Body of pancreas (tissue), 4 donors: ENCODE results near the gene SIL1. TPM values are rescaled to one million over a fixed set of nuclear protein-coding genes. Genes with fewer than 3 reads are reported as not detected.

ENCODE experiments used
- ATAC-seq: fragments of 150-250 bp; one replicate; pipeline ENCODE4 v1.9.1; 2016
- DNase-seq, 4 donors: peaks; one replicate each; pipeline ENCODE4 v3.0.0-alpha.2; 2019
- H3K27ac ChIP-seq, 4 donors: fragments of 200-600 bp; sonication (generic); 1 replicate in 3 of 4; 2 replicates in 1 of 4; pipeline versions ENCODE4 v1.5.1 to v1.6.1; 2016 to 2019; ENCODE audit warnings: mild to moderate bottlenecking in 1 of 4, mixed read lengths in 1 of 4, moderate library complexity in 1 of 4
- H3K27me3 ChIP-seq, 2 donors: fragments of 200-600 bp; sonication (generic); one replicate each; pipeline ENCODE4 v1.6.0; 2016; ENCODE audit warnings: mild to moderate bottlenecking in 1 of 2
- H3K36me3 ChIP-seq, 2 donors: fragments of 200-600 bp; sonication (generic); replicated peaks in 1 of 2; 2 replicates each; pipeline ENCODE4 v1.5.1; 2016; ENCODE audit warnings: low read depth in 2 of 2; ENCODE audit not compliant: insufficient read depth in 1 of 2
- H3K4me1 ChIP-seq: fragments of 200-600 bp; sonication (generic); one replicate; pipeline ENCODE4 v1.6.0; 2016
- H3K4me3 ChIP-seq, 2 donors: fragments of 200-600 bp; sonication (generic); 1 replicate in 1 of 2; 2 replicates in 1 of 2; pipeline ENCODE4 v1.5.1; 2016 to 2019
- H3K9me3 ChIP-seq, 3 donors: fragments of 200-600 bp; sonication (generic); 1 replicate in 2 of 3; 2 replicates in 1 of 3; pipeline ENCODE4 v1.5.1; 2016
- POLR2A ChIP-seq, 3 donors: fragments of 450-650 bp; IDR thresholded peaks; one replicate each; pipeline ENCODE4 v1.6.1; 2016; ENCODE audit warnings: antibody characterized with exemption in 3 of 3, mild to moderate bottlenecking in 2 of 3
- WGBS, 2 donors: methylation state at CpG; one replicate each; pipeline ENCODE4 v1.1.5; 2017; 5-methylcytosine and 5-hydroxymethylcytosine counted together
- intact Hi-C: fragments of 100-400 bp; cut with DNase I; formaldehyde crosslinking; loops from one replicate; pipeline ENCODE4 v1.15.1; 2023
- total RNA-seq, 2 donors: library from RNA; depleted of rRNA; stranded (reverse); fragments of >200 nt; gene quantifications; one replicate each; pipeline ENCODE4 v1.1.0, GENCODE V29; 2016
- TF ChIP-seq, protein P1 (sequence below), 7 experiments: fragments of 450-650 bp in 4 of 7; fragments of 200-600 bp in 3 of 7; sonication (generic) in 3 of 7; IDR thresholded peaks; one replicate each; pipeline ENCODE4 v1.5.1; 2016 to 2019; ENCODE audit warnings: antibody characterized with exemption in 7 of 7

Gene SIL1
- total RNA-seq, 2 donors from 2014 or later: 57.6 to 124 TPM

DNA sequence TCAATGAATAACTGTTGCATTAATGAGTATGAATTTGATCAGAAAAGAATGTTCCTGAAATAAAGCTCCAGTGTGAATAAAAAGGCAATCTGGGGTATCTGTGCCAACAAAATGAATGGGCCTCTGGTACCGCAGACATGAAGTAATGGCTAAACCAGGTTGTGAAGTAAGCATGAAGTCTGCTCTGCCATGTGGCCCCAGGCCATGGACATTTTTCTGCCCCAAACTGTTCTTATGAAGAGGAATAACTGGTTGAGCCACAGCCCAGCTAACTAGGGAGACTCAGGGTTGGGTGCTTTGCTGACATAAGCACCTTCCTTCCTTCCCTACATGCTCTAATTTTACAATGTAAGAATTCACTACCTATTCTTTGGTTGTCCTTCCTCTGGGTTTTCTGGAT is 175.6 kb downstream of the SIL1 start:
- no peaks in the 10 kb centered on the region for H3K9me3 ChIP-seq
- H3K27ac ChIP-seq: no peak overlapping the region
- 68 to 73% methylated on average over 1 of the region's 1 CpG for WGBS, 2 donors
- no peak overlapping the region for H3K4me3 ChIP-seq
- H3K27me3 ChIP-seq: no peaks in the 10 kb centered on the region
- H3K36me3 ChIP-seq: peaks cover 0 to 3% of the 10 kb centered on the region in 2 donors
- TF ChIP-seq POLR2A (IDR thresholded peaks at IDR 0.05): no peak
- TF ChIP-seq, protein P1, sequence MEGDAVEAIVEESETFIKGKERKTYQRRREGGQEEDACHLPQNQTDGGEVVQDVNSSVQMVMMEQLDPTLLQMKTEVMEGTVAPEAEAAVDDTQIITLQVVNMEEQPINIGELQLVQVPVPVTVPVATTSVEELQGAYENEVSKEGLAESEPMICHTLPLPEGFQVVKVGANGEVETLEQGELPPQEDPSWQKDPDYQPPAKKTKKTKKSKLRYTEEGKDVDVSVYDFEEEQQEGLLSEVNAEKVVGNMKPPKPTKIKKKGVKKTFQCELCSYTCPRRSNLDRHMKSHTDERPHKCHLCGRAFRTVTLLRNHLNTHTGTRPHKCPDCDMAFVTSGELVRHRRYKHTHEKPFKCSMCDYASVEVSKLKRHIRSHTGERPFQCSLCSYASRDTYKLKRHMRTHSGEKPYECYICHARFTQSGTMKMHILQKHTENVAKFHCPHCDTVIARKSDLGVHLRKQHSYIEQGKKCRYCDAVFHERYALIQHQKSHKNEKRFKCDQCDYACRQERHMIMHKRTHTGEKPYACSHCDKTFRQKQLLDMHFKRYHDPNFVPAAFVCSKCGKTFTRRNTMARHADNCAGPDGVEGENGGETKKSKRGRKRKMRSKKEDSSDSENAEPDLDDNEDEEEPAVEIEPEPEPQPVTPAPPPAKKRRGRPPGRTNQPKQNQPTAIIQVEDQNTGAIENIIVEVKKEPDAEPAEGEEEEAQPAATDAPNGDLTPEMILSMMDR (IDR thresholded peaks at IDR 0.05): no peak
- no peak for ATAC-seq
- no peaks in the 10 kb centered on the region for H3K4me1 ChIP-seq
- DNase-seq: no peak
- intact Hi-C loops: no loop called here

DNA sequence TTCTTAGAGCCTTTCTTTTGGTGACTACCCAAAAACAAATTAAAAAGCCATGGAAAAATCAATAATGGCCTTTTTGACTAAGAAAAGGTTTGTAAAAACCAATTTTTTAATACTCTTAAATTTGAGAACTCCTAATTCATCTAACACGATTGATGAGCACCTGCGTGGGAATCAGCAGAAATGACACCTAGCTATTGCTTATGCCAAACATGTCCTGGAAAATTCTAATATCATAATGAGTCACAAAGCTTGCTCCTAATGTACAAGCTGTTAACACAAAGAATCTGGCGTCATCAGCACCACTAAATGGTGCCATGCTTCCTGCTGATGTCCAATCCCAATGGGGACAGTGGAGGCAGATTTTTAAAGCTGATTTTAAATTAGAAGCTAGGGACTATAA is 176.8 kb downstream of the SIL1 start:
- Histone ChIP-seq H3K27me3 (no peaks in the 10 kb centered on the region), H3K4me3 (no peak overlapping the region), H3K9me3 (no peaks in the 10 kb centered on the region), H3K27ac (no peak overlapping the region), H3K4me1 (no peaks in the 10 kb centered on the region), H3K36me3 (peaks cover 0 to 3% of the 10 kb centered on the region in 2 donors)
- 96 to 97% methylated on average over 3 of the region's 3 CpGs for WGBS, 2 donors
- intact Hi-C loops: no loop called here
- no peak for TF ChIP-seq POLR2A (IDR thresholded peaks at IDR 0.05)
- TF ChIP-seq, protein P1 (IDR thresholded peaks at IDR 0.05): no peak
- no peak for DNase-seq
- ATAC-seq: no peak

DNA sequence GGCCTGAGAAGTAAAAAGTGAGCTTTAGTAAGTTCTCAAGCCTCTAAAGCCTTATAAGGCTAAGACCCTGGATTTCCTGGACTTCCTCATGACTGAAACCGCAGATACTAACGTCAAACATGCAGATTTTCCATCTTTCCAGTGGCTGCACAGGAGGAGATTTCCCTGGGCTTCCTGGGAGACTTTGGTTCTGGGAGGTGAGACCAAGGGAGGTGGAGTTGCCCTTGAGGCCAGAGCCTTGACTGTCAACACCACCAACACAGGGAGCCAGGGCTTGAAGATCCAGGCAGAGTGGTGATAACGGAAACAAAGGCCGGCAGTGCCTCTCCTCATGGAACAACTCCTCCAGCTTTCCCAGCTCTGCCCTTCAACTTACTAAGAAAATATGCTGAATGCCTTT is 178.3 kb downstream of the SIL1 start:
- 68 to 79% methylated on average over 4 of the region's 4 CpGs for WGBS, 2 donors
- Histone ChIP-seq H3K36me3 (peaks cover 0 to 3% of the 10 kb centered on the region in 2 donors), H3K27ac (no peak overlapping the region), H3K4me1 (no peaks in the 10 kb centered on the region), H3K4me3 (no peak overlapping the region), H3K9me3 (no peaks in the 10 kb centered on the region), H3K27me3 (no peaks in the 10 kb centered on the region)
- intact Hi-C loops: no loop called here
- no peak for DNase-seq
- no peak for ATAC-seq
- TF ChIP-seq POLR2A (IDR thresholded peaks at IDR 0.05): no peak
- TF ChIP-seq, protein P1 (IDR thresholded peaks at IDR 0.05): no peak

DNA sequence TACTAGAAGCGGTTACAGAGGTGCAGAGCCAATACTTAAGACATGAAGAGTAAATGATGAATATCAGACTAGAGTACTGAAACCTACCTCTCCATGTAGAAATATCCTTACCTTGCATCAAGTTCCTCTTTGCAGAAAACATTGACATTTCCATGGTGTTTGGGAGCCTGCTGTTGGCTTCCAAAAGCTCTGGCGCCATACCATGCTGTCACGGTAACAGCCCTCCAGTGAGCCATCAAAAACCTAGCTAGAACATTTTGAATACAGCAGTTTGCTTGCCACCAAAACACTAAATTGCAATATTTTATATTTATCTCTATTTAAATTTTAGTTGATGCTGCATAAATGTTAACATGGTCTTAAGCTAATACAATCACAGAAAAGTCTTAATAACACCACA is 179.0 kb downstream of the SIL1 start:
- Histone ChIP-seq H3K36me3 (peaks cover 0 to 3% of the 10 kb centered on the region in 2 donors), H3K27ac (no peak overlapping the region), H3K9me3 (no peaks in the 10 kb centered on the region), H3K4me3 (no peak overlapping the region), H3K27me3 (no peaks in the 10 kb centered on the region), H3K4me1 (no peaks in the 10 kb centered on the region)
- ATAC-seq: no peak
- TF ChIP-seq, protein P1 (IDR thresholded peaks at IDR 0.05): no peak
- TF ChIP-seq POLR2A (IDR thresholded peaks at IDR 0.05): no peak
- DNase-seq: no peak
- intact Hi-C loops: no loop called here
- 95 to 97% methylated on average over 3 of the region's 3 CpGs for WGBS, 2 donors

DNA sequence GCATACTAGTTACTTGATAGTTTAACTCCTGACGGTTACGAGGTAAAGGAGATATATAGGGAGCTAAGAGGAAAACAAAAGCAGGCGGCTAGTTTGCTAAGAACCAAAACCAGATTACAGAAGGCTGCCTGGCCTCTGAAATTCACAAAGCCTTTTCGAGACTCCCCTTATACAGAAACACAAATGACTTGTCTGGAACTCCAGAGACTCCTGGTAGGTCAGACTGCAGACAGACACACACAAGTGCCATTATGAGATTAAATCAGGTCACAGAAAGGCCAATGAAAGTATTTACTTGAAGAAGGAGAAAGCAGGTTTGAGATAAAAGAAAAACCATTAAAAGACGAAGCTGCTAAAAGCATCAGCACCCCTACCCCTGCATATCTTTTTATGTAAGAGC is 180.5 kb downstream of the SIL1 start:
- TF ChIP-seq, protein P1 (IDR thresholded peaks at IDR 0.05): no peak
- TF ChIP-seq POLR2A (IDR thresholded peaks at IDR 0.05): no peak

More for the DNA sequence above, 180.5 kb downstream of the SIL1 start:
- DNase-seq: no peak
- H3K27ac ChIP-seq: no peak overlapping the region
- no peak overlapping the region for H3K4me3 ChIP-seq
- intact Hi-C loops: no loop called here
- H3K9me3 ChIP-seq: no peaks in the 10 kb centered on the region
- no peaks in the 10 kb centered on the region for H3K27me3 ChIP-seq
- peaks cover 0 to 3% of the 10 kb centered on the region in 2 donors for H3K36me3 ChIP-seq
- 92 to 97% methylated on average over 5 of the region's 5 CpGs for WGBS, 2 donors
- no peaks in the 10 kb centered on the region for H3K4me1 ChIP-seq
- no peak for ATAC-seq
